ENCODE data around the gene CCDC91.

GRCh38 chr12:28190321-28191050 is at the start of gene CCDC91:
- TF ChIP-seq, protein P1, sequence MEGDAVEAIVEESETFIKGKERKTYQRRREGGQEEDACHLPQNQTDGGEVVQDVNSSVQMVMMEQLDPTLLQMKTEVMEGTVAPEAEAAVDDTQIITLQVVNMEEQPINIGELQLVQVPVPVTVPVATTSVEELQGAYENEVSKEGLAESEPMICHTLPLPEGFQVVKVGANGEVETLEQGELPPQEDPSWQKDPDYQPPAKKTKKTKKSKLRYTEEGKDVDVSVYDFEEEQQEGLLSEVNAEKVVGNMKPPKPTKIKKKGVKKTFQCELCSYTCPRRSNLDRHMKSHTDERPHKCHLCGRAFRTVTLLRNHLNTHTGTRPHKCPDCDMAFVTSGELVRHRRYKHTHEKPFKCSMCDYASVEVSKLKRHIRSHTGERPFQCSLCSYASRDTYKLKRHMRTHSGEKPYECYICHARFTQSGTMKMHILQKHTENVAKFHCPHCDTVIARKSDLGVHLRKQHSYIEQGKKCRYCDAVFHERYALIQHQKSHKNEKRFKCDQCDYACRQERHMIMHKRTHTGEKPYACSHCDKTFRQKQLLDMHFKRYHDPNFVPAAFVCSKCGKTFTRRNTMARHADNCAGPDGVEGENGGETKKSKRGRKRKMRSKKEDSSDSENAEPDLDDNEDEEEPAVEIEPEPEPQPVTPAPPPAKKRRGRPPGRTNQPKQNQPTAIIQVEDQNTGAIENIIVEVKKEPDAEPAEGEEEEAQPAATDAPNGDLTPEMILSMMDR (IDR thresholded peaks at IDR 0.05; ENCODE audit: insufficient read depth, low read length, poor library complexity, severe bottlenecking) = no peak
- no peak for TF ChIP-seq EZH2phosphoT487 (conservative IDR thresholded peaks at IDR 0.05; ENCODE audit: low read length)

All from SU-DHL-6 (cell line).